Measurements from ENCODE around the gene JHY. TPM values are rescaled to one million over a fixed set of nuclear protein-coding genes. Genes with fewer than 3 reads are reported as not detected.

JHY gene
- total and polyA plus RNA-seq, 2 donors (not counting 1 experiment from before 2014, with no cell fraction given): 2.3 to 5.1 TPM

DNA sequence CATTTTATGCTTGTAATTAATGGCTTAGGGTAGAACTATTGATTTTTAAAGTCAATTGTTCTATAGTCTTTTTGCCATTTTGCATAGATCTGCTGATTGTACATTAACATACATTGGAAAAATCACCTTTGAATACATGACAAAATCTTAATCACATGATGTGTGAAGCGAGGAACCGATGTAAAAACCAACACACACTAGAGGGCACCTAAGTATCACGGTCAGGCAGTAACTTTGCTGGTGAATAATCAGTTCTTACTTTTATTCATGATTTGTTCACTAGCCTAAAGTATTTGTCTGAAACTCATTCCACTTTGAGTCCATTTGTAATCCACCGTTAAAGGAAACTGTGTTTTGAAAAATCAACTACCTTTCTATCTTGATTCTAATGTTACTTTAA is 28.2 kb downstream of the JHY start:
- DNase-seq: no peak
- Histone ChIP-seq H3K27me3 (replicated peaks in 1 of 4; ENCODE audit: control extremely low read depth in 1 of 4, control insufficient read depth in 3 of 4, insufficient read depth in 4 of 4, low read length in 3 of 4) (no peaks in the 10 kb centered on the region), H2AFZ (ENCODE audit: insufficient read depth, low read depth, low read length, poor library complexity, severe bottlenecking) (no peak overlapping the region), H3K4me3 (ENCODE audit: control extremely low read depth in 1 of 5, extremely low read depth in 1 of 5, insufficient read depth in 1 of 5, low read depth in 2 of 5, low read length in 4 of 5) (no peak overlapping the region), H3K79me2 (ENCODE audit: control insufficient read depth, insufficient read depth, low read length) (no peaks in the 10 kb centered on the region), H3K4me2 (replicated peaks; ENCODE audit: low read depth, low read length, poor library complexity, severe bottlenecking) (no peak overlapping the region), H3K27ac (ENCODE audit: low read length in 2 of 2) (no peak overlapping the region), H3K9ac (ENCODE audit: low read length) (no peak overlapping the region), H3K9me3 (ENCODE audit: control extremely low read depth in 1 of 3, control insufficient read depth in 2 of 3, insufficient read depth in 1 of 3, low read length in 2 of 3) (no peaks in the 10 kb centered on the region), H4K20me1 (ENCODE audit: control insufficient read depth, insufficient read depth, low read length, poor library complexity, severe bottlenecking) (no peaks in the 10 kb centered on the region), H3K36me3 (replicated peaks in 1 of 2; ENCODE audit: control extremely low read depth in 1 of 2, control insufficient read depth in 1 of 2, extremely low read depth in 1 of 2, insufficient read depth in 2 of 2, low read length in 1 of 2) (no peaks in the 10 kb centered on the region), H3K4me1 (ENCODE audit: control insufficient read depth in 2 of 2, insufficient read depth in 2 of 2, low read length in 2 of 2) (no peaks in the 10 kb centered on the region)
- no CpG with 5 or more reads among the region's 4 CpGs for WGBS (ENCODE audit: insufficient coverage)
- intact Hi-C loops (cut with micrococcal nuclease): no loop called here
- H3K4me1 Mint-ChIP-seq: no peaks in the 10 kb centered on the region
- H3K9me3 Mint-ChIP-seq (ENCODE audit: insufficient read depth): no peaks in the 10 kb centered on the region
- no peak overlapping the region for H3K27ac Mint-ChIP-seq
- TF ChIP-seq EZH2 (IDR thresholded peaks at IDR 0.05; ENCODE audit: borderline replicate concordance, insufficient read depth, low read depth, low read length, poor library complexity, severe bottlenecking): no peak
- TF ChIP-seq, protein P1, sequence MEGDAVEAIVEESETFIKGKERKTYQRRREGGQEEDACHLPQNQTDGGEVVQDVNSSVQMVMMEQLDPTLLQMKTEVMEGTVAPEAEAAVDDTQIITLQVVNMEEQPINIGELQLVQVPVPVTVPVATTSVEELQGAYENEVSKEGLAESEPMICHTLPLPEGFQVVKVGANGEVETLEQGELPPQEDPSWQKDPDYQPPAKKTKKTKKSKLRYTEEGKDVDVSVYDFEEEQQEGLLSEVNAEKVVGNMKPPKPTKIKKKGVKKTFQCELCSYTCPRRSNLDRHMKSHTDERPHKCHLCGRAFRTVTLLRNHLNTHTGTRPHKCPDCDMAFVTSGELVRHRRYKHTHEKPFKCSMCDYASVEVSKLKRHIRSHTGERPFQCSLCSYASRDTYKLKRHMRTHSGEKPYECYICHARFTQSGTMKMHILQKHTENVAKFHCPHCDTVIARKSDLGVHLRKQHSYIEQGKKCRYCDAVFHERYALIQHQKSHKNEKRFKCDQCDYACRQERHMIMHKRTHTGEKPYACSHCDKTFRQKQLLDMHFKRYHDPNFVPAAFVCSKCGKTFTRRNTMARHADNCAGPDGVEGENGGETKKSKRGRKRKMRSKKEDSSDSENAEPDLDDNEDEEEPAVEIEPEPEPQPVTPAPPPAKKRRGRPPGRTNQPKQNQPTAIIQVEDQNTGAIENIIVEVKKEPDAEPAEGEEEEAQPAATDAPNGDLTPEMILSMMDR (IDR thresholded peaks at IDR 0.05): no peak
- no peak for ATAC-seq (ENCODE audit: low read depth)
- no peaks in the 10 kb centered on the region for H3K27me3 Mint-ChIP-seq
- CTCF ChIA-PET: no interaction called here
- POLR2A ChIA-PET: no interaction called here
- no peak overlapping the region for H3K4me3 Mint-ChIP-seq

DNA sequence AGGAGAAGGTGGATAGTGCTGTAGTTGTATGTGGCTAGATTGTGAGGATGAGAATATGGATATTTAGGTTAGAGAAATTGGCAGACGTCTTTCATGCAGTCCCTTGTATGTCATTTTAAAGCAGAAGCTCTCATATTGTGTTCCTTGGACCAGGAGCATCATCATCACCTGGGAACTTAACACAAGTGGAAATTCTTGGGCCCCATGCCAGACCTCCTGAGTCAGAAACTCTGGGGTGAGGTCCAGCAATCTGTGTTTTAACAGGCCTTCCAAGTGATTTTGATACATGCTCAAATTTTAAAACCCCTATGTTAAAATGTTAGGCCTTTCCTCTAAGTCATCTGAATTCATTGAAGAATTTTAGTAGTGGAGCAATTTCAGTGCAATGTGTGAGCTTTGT is 34.8 kb downstream of the JHY start:
- no peak overlapping the region for H2AFZ ChIP-seq (ENCODE audit: insufficient read depth, low read depth, low read length, poor library complexity, severe bottlenecking)
- WGBS (ENCODE audit: insufficient coverage): 40% methylated on average over 1 of the region's 1 CpG
- H3K4me3 ChIP-seq (ENCODE audit: control extremely low read depth in 1 of 5, extremely low read depth in 1 of 5, insufficient read depth in 1 of 5, low read depth in 2 of 5, low read length in 4 of 5): no peak overlapping the region
- Mint-ChIP-seq H3K4me3 (no peak overlapping the region), H3K4me1 (no peaks in the 10 kb centered on the region), H3K9me3 (ENCODE audit: insufficient read depth) (no peaks in the 10 kb centered on the region), H3K27me3 (peaks cover 3% of the 10 kb centered on the region), H3K27ac (no peak overlapping the region)
- H3K27me3 ChIP-seq (replicated peaks in 1 of 4; ENCODE audit: control extremely low read depth in 1 of 4, control insufficient read depth in 3 of 4, insufficient read depth in 4 of 4, low read length in 3 of 4): no peaks in the 10 kb centered on the region
- H3K9ac ChIP-seq (ENCODE audit: low read length): no peak overlapping the region
- no peaks in the 10 kb centered on the region for H3K4me1 ChIP-seq (ENCODE audit: control insufficient read depth in 2 of 2, insufficient read depth in 2 of 2, low read length in 2 of 2)
- ChIA-PET CTCF (no interaction called here), POLR2A (no interaction called here)
- no peaks in the 10 kb centered on the region for H3K9me3 ChIP-seq (ENCODE audit: control extremely low read depth in 1 of 3, control insufficient read depth in 2 of 3, insufficient read depth in 1 of 3, low read length in 2 of 3)
- no peaks in the 10 kb centered on the region for H3K79me2 ChIP-seq (ENCODE audit: control insufficient read depth, insufficient read depth, low read length)
- DNase-seq: no peak
- TF ChIP-seq EZH2 (IDR thresholded peaks at IDR 0.05; ENCODE audit: borderline replicate concordance, insufficient read depth, low read depth, low read length, poor library complexity, severe bottlenecking): no peak
- TF ChIP-seq, protein P1 (IDR thresholded peaks at IDR 0.05): no peak
- no peak for ATAC-seq (ENCODE audit: low read depth)
- intact Hi-C loops (cut with micrococcal nuclease): no loop called here
- H3K27ac ChIP-seq (ENCODE audit: low read length in 2 of 2): no peak overlapping the region
- H3K4me2 ChIP-seq (replicated peaks; ENCODE audit: low read depth, low read length, poor library complexity, severe bottlenecking): no peak overlapping the region
- H4K20me1 ChIP-seq (ENCODE audit: control insufficient read depth, insufficient read depth, low read length, poor library complexity, severe bottlenecking): no peaks in the 10 kb centered on the region
- H3K36me3 ChIP-seq (replicated peaks in 1 of 2; ENCODE audit: control extremely low read depth in 1 of 2, control insufficient read depth in 1 of 2, extremely low read depth in 1 of 2, insufficient read depth in 2 of 2, low read length in 1 of 2): no peaks in the 10 kb centered on the region

All from B cell (primary cell).